ENCODE measurements around the gene APEX1.

GRCh38 chr14:20476776-20477175, 21.8 kb downstream of the APEX1 start:
- TF ChIP-seq POLR2A (IDR thresholded peaks at IDR 0.05) (no peak), CTCF (IDR thresholded peaks at IDR 0.05) (no peak)
